HG02610 (cell line): ENCODE data around the gene IL4R.
"Not testable (repeated sequence)": the region's sequence is repeated elsewhere in the genome, so short reads cannot be mapped to it uniquely, and the experiment has no call there.

Experiments
- ATAC-seq: cut with Tn5 transposase; IDR thresholded peaks from one replicate; pipeline ENCODE4 v1.9.1; 2021; ENCODE audit warnings: mild to moderate bottlenecking, moderate library complexity; ENCODE audit not compliant: unreplicated experiment

IL4R gene

DNA sequence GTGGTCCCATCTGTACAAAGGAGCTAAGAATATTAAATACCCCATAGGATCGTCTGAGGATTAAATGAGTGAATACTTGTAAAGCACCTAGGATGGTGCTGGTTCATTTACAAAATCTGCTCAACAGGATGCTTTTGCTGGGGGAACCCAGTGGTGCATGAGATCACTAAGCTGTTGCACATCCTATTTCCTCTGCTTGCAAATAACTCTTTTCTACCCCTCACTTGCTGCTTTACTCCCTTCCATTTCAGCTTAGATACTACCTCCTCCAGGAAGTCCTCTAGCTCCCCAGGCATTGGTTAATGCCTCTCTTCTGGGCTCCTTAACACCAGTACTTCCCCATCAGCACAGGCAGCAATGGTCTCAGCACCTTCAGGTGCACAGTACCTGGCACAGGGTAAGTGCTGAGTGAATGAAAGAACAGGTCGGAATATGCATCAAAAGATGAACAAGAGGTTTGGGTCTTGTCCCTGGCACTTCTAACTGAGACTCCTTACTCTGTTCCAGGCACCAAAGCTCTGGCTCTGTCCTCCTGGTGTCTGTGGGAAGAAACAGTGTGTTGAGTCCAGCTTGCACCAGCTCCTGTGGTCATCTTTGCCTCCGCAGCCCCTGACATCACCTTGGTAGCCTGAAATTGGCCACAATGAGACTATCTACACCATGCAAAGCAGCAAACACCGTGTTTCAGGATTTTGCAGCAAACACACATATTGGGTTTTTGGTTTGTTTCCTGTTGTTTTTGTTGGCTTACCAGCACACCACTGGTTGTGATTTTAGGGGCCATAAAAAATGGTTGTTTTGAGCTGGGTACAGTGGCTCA lies 64.1 kb downstream of the IL4R start:
- no peak for ATAC-seq

- ATAC-seq: no peak
These were observed 65.2 kb downstream of the IL4R start for GRCh38 chr16:27378871-27379481.

GRCh38 chr16:27379919-27380318 lies 66.1 kb downstream of the IL4R start:
- ATAC-seq: no peak

- ATAC-seq: no peak
These were observed 67.5 kb downstream of the IL4R start for GRCh38 chr16:27381236-27381635.

GRCh38 chr16:27381974-27382855 lies 68.4 kb downstream of the IL4R start:
- ATAC-seq: no peak

DNA sequence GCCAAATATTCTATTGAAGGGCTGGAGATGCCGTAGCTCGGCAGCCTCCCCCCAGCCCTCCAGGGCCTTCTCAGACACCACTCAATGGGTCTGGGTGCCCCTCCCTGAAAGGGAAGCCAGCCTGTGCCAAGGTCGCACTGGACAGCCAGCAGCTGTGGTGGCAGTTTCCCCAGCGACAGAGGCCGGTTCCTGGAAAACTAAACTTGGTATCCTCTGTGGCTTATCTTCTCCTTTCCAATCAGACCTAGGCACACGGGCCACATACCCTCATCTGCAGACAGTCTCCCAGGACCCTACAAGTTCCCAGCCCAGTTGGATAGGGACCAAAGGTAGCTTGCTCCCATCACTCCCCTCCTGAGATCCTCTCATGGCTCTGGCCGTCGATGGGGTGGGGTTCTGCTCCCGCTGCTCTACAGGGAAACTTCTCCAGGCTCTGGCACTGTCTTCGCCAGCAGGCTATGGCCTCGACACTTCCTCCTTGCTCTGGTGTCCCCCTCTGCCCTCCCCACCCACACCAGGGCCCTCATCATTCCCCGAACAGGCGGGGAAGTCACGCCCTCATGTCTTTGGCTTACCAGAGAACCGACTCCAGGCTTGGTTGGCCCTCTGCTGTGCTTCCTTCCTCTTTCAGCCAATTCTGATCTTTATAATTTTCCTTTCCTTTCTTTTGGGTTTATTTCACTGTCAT lies 69.9 kb downstream of the IL4R start:
- no peak for ATAC-seq

- ATAC-seq: no peak
These were observed 70.7 kb downstream of the IL4R start for GRCh38 chr16:27384425-27384824.

GRCh38 chr16:27385398-27385797 lies 71.6 kb downstream of the IL4R start:
- ATAC-seq: no peak

DNA sequence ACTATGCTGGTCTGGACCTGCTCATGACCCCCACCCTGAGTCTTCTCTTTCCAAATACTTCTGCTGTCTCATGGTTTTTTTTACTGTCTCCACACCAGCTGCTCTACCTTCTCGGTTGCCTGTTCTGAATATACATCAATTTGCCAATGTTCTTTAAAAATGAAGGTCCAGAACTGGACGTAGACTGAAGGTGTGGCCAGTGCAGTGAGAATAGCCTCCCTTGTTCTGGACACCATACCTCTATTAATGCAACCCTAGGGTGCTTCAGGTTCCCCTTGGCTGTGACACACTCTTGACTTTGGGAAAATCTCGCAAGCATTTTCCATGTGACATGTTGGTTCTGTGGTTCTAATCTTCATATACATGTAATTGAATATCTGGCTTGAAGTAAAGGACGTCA lies 72.9 kb downstream of the IL4R start:
- ATAC-seq: no peak

GRCh38 chr16:27387724-27388123 lies 74.0 kb downstream of the IL4R start:
- ATAC-seq: peak; percentile 86

GRCh38 chr16:27389272-27389961 lies 75.6 kb downstream of the IL4R start:
- ATAC-seq: no peak

DNA sequence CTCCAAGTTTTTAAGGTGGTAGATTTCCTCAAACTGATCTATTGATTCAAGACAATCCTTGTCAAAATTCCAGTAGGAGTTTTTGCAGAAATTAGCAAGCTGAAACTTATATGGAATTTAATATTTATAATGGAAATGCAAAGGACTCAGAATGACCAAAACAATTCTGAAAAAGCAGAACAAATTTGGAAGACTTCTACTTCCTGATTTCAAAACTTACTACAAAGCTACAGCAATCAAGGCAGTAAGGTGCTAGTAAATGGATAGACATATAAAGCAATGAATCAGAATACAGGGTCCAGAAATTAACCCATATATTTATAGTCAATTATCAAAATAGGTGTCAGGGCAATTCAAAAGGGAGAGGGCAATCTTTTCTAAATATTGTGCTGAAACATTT lies 76.4 kb downstream of the IL4R start:
- ATAC-seq: no peak

GRCh38 chr16:27392671-27393070 lies 78.9 kb downstream of the IL4R start:
- ATAC-seq: no peak

DNA sequence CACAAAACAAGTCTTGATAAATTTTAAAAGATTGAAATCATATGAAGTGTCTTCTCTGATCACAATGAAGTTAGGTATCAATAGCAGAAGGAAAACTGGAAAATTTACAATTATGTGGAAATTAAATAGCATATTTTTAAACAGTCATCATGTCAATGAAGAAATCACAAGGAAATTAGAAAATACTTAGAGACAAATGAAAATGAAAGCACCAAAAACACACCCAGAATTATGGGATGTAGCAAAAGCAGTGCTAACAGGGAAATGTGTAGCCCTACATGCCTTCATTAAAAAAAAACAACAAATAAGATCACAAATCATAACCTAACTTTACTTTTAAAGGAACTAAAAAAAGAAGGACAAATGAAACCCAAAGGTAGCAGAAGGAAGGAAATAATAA lies 80.7 kb downstream of the IL4R start:
- no peak for ATAC-seq

- not testable (repeated sequence) for ATAC-seq
These were observed 84.6 kb downstream of the IL4R start for GRCh38 chr16:27398341-27398893.

GRCh38 chr16:27398894-27399853 lies 85.4 kb downstream of the IL4R start:
- no peak for ATAC-seq

DNA sequence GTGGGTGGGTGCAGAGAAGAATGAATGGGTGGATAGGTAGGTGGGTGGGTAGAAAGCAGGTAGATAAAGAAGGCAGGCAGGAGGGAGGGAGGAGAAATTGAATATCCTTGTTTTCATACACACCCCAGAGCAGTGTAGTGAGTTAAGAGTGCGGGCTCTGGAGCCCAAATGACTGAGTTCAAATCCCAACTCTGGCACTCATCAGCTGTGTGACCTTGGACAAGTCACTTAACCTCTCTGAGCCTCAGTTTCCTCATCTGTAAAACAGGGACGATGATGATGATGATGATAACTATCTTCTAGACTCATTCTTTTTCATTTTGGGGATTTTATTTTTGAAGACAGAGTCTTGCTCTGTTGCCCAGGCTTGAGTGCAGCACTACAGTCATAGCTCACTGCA lies 86.2 kb downstream of the IL4R start:
- ATAC-seq: no peak

DNA sequence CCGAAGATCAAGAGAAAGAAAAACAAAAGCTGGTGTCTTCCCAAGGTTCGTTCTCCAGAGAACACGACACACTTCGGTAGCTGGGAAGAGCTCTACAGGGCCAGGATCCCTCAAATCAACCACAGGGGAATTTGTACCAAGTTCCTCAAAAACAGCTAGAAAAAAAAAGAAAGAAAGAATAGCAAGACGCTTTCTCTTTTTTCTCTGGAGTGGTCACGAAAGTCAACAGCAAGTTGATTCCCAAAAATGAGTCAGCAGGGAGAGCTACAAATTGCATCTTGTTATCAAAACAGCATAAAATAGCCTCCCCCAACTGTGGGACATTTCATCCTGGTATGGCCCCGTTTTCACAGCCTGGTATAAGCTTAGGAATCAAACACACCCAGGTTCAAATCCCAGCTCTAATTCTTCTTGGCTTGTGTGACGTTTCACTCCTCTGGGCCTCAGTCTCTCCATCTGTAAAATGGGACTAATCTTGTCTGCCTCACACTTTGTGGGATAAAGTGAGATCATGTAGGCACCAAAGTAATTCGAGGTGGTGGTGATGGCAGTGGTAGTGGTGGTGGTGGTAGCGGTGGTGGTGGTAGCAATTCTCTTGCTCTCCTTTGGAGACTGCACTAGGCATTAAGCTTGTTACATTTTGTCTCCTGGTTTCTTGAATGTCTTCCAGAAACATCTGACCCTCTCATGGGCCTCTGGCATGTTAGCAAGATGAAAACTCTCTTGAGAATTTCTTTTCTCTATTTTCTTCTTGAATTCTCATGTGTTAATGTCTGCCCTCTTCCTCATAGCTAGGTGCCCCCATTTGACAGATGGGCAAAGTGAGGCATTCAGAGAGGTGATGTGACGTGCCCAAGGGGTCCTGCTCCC lies 87.2 kb downstream of the IL4R start:
- no peak for ATAC-seq
